ENCODE measurements around the gene AFP.

AFP gene

DNA sequence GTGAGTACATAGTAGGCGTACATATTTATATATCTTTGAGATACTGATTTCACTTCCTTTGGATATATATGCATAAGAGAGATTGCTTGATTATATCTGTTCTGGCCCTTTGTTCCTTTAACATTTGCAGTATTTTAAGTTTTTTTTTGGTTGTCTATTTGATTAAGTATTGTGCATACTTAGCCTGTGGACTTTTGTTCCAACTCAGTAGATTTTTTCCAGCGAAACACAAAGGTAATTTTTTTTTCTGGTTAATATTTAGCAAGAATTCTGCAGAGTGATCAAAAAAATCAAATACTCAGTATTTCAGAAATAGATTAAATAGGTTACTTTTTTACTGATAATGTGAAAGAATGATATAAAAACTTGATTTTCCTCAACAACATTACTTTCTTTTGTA is 45.3 kb downstream of the AFP start, which contains the start of gene AFM:
AFM (plus strand) TSS at position 388 of the 400 bp plus-strand sequence. CDS start 31 bp downstream, outside the sequence.
- DNase-seq (ENCODE audit: insufficient read length) (no peak), FAIRE-seq (no peak)
- TF ChIP-seq TAF1 (IDR thresholded peaks at IDR 0.05; ENCODE audit: borderline replicate concordance, low read depth, low read length) (no peak), POLR2A (IDR thresholded peaks at IDR 0.05; ENCODE audit: low read depth, low read length) (no peak), POLR2AphosphoS5 (IDR thresholded peaks at IDR 0.05; ENCODE audit: low read depth, low read length) (no peak)

DNA sequence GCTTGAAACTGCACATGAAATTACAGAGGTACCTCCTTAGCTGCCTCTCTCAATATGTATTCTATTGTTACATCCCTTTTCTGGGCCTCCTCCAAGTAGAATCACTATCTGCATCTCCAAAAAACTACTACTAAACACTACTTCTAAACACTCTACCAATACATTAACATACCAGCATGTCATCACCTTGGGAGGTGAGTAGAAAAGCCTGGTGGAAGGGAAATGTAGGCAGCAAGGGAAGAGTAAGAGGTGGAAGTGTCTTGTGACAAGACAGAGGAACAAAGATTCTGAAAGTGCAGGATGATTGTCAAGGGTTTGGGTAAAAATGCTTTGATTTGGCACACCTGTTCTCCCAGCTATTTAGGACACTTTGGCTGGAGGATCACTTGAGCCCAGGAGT is 49.1 kb downstream of the AFP start:
- no peak for FAIRE-seq
- TF ChIP-seq POLR2A (IDR thresholded peaks at IDR 0.05; ENCODE audit: low read depth, low read length): no peak
- no peak for TF ChIP-seq TAF1 (IDR thresholded peaks at IDR 0.05; ENCODE audit: borderline replicate concordance, low read depth, low read length)
- no peak for TF ChIP-seq POLR2AphosphoS5 (IDR thresholded peaks at IDR 0.05; ENCODE audit: low read depth, low read length)
- DNase-seq (ENCODE audit: insufficient read length): no peak

DNA sequence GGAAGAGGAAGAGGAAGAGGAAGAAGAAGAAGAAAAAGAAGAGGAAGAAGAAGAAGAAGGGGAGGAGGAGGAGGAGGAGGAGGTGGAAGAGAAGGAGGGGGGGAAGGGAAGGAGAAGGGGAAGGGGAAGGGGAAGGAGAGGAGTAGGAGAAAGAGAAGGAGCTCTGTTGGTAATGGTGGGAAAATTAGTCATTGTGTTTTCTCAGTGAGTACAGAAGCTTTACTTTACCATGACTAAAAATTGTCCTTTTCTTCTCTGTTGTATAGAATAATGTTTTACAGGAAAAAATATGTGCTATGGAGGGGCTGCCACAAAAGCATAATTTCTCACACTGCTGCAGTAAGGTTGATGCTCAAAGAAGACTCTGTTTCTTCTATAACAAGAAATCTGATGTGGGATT is 49.6 kb downstream of the AFP start:
- no peak for DNase-seq (ENCODE audit: insufficient read length)
- FAIRE-seq: no peak
- no peak for TF ChIP-seq POLR2AphosphoS5 (IDR thresholded peaks at IDR 0.05; ENCODE audit: low read depth, low read length)

DNA sequence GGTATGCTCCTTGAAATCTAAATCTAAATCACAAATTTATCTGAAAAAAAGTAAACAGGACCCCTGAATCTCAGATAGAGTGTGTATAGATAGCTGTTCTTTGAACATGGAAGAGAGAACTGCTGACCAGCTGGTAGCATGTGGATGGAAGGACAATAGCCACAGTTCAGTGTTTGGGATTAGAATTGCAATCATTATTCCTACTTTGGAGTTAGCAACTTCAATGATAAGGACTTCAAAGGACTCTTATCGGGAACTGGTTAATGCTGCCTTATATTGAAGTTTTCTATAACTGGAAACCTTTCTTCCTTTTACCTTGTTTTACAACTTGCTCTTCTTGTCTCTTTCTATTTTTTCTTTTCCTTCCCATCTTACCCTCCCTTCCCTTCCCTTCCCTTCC is 50.5 kb downstream of the AFP start:
- DNase-seq (ENCODE audit: insufficient read length) (no peak), FAIRE-seq (no peak)
- TF ChIP-seq POLR2A (IDR thresholded peaks at IDR 0.05; ENCODE audit: low read depth, low read length) (no peak), POLR2AphosphoS5 (IDR thresholded peaks at IDR 0.05; ENCODE audit: low read depth, low read length) (no peak), TAF1 (IDR thresholded peaks at IDR 0.05; ENCODE audit: borderline replicate concordance, low read depth, low read length) (no peak)

DNA sequence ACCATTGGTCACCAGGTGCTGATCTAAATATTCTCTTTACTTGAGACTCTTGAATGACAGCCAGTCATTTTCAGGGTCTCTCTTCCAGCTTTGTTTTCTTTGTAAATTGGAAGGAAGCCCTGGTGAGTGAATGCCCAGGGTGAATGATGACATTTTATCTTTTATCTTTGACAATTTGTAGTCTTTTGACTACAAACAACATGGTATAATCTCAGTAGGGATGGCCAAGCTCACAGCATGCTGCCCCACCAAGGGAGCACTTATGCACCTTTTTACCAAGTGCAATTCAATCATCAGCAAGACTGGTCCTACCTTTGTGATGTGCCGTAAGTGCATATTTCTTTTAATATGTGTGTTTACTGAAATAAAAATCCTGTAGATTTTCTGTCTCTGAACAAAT is 51.2 kb downstream of the AFP start:
- no peak for FAIRE-seq
- TF ChIP-seq TAF1 (IDR thresholded peaks at IDR 0.05; ENCODE audit: borderline replicate concordance, low read depth, low read length): no peak
- no peak for TF ChIP-seq POLR2AphosphoS5 (IDR thresholded peaks at IDR 0.05; ENCODE audit: low read depth, low read length)
- no peak for TF ChIP-seq POLR2A (IDR thresholded peaks at IDR 0.05; ENCODE audit: low read depth, low read length)
- no peak for DNase-seq (ENCODE audit: insufficient read length)

DNA sequence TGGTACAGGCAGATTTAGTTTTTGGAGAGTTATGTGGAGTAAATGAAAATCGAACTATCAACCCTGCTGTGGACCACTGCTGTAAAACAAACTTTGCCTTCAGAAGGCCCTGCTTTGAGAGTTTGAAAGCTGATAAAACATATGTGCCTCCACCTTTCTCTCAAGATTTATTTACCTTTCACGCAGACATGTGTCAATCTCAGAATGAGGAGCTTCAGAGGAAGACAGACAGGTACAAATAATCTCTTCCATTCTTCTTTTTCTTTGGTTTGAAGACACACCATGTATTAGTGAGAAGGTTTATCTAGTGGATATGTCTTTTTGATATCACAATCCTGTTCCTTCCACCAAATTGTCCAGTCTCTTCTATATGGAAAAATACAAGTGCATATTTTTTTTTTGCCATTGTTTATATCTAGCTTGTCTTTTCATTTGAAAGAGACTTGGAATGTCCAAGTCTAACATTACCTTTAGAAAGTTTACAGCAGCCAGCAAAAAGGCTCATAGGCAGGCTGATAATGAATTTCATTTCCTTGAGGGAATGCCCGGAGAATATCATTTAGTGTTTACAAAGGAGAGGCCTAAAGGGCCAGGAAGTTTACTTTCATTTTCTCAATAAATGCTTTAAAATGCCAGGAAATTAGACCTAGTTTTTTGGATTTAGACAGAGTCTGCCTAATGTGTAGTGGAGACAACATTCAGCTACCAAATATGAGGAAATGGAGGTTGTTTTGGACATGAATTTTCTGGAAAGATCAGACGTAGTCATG is 64.2 kb downstream of the AFP start:
- DNase-seq (ENCODE audit: insufficient read length): no peak
- no peak for TF ChIP-seq POLR2A (IDR thresholded peaks at IDR 0.05; ENCODE audit: low read depth, low read length)
- TF ChIP-seq TAF1 (IDR thresholded peaks at IDR 0.05; ENCODE audit: borderline replicate concordance, low read depth, low read length): no peak
- TF ChIP-seq POLR2AphosphoS5 (IDR thresholded peaks at IDR 0.05; ENCODE audit: low read depth, low read length): no peak
- FAIRE-seq: no peak

DNA sequence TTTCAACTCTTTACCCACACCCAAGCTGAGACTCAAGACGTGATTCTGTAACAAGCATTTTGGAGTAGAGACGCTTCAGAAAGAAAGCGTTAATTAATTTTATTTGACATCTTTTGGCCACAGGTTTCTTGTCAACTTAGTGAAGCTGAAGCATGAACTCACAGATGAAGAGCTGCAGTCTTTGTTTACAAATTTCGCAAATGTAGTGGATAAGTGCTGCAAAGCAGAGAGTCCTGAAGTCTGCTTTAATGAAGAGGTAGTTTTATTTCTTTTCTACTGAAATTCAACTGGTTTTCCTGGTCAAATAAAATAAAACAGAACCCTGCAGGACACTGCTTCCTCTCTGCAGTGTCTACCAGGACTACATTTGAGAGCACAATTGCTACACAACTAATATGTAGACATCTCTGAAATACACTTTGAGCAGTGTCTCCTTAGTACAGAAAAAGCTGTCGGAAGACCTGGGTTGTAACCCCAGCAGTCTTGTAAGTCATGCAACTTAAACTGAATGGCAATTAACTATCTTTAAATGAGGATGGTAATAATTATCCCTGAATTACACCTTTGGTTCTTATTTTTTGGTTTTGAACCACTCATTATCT is 65.7 kb downstream of the AFP start:
- FAIRE-seq: no peak
- DNase-seq (ENCODE audit: insufficient read length): no peak
- no peak for TF ChIP-seq POLR2A (IDR thresholded peaks at IDR 0.05; ENCODE audit: low read depth, low read length)
- TF ChIP-seq POLR2AphosphoS5 (IDR thresholded peaks at IDR 0.05; ENCODE audit: low read depth, low read length): no peak
- TF ChIP-seq TAF1 (IDR thresholded peaks at IDR 0.05; ENCODE audit: borderline replicate concordance, low read depth, low read length): no peak

DNA sequence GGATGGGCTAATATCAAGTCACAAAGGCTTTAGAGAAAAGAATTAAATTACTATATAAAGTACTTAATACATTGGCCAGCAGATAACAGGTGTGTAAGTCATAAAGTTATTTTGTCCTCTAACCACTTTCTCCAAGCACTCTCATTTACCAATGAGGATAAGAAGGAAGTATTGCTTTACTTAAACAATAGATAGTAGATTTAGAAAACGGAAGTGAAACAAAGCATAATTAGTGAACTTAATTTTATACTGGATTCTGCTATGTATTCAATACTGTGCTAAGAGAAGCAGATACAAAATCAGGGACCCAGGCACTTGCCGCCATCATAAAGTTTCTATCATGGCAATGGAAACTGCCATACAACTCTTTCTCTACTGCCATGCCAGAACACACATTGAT is 69.5 kb downstream of the AFP start:
- TF ChIP-seq POLR2A (IDR thresholded peaks at IDR 0.05; ENCODE audit: low read depth, low read length): no peak
- TF ChIP-seq TAF1 (IDR thresholded peaks at IDR 0.05; ENCODE audit: borderline replicate concordance, low read depth, low read length): no peak
- no peak for TF ChIP-seq POLR2AphosphoS5 (IDR thresholded peaks at IDR 0.05; ENCODE audit: low read depth, low read length)
- no peak for DNase-seq (ENCODE audit: insufficient read length)
- FAIRE-seq: no peak
